ENCODE measurements around the gene RASGRF2.

DNA sequence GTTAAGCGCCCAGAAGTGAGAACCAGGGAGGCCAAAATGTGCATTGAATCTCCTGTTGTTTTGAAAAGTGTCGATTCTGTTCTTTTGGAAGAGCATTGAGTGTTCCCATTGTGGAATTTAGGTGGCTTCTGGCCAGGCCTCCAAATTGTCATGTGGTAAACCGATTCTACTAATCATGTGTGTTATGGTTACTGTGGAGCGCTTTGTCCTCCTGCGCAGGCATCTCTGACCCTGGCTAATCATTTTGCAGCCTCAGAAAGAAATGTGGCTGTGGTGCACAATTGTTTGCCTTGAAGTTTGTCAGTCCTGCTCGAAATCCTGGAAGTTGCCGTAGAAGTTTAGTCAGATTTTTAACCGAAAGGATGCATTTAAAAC is 121.3 kb downstream of the RASGRF2 start:
- no peak for TF ChIP-seq CTCF (IDR thresholded peaks at IDR 0.05; ENCODE audit: insufficient read depth, low read length)
- TF ChIP-seq, protein P1, sequence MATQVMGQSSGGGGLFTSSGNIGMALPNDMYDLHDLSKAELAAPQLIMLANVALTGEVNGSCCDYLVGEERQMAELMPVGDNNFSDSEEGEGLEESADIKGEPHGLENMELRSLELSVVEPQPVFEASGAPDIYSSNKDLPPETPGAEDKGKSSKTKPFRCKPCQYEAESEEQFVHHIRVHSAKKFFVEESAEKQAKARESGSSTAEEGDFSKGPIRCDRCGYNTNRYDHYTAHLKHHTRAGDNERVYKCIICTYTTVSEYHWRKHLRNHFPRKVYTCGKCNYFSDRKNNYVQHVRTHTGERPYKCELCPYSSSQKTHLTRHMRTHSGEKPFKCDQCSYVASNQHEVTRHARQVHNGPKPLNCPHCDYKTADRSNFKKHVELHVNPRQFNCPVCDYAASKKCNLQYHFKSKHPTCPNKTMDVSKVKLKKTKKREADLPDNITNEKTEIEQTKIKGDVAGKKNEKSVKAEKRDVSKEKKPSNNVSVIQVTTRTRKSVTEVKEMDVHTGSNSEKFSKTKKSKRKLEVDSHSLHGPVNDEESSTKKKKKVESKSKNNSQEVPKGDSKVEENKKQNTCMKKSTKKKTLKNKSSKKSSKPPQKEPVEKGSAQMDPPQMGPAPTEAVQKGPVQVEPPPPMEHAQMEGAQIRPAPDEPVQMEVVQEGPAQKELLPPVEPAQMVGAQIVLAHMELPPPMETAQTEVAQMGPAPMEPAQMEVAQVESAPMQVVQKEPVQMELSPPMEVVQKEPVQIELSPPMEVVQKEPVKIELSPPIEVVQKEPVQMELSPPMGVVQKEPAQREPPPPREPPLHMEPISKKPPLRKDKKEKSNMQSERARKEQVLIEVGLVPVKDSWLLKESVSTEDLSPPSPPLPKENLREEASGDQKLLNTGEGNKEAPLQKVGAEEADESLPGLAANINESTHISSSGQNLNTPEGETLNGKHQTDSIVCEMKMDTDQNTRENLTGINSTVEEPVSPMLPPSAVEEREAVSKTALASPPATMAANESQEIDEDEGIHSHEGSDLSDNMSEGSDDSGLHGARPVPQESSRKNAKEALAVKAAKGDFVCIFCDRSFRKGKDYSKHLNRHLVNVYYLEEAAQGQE (IDR thresholded peaks at IDR 0.05; ENCODE audit: insufficient replicate concordance, low read depth) = no peak
